NCI-H69 (cell line): ENCODE results near the gene MED13.
"Not testable (repeated sequence)": the region's sequence is repeated elsewhere in the genome, so short reads cannot be mapped to it uniquely, and the experiment has no call there.

Experiments
- DNase-seq: peaks from one replicate; lab custom pipeline; 2025; lab: John Stamatoyannopoulos, UW

The MED13 gene

GRCh38 chr17:62090021-62090824 is 25.1 kb upstream of the MED13 start:
- DNase-seq = no peak

- DNase-seq = no peak
Measured at GRCh38 chr17:62089334-62089733, 24.3 kb upstream of the MED13 start.

GRCh38 chr17:62086737-62087136 is 21.7 kb upstream of the MED13 start:
- DNase-seq = no peak

GRCh38 chr17:62085511-62086408 is 20.7 kb upstream of the MED13 start:
- no peak for DNase-seq

- no peak for DNase-seq
Measured at GRCh38 chr17:62084585-62084984, 19.5 kb upstream of the MED13 start.

GRCh38 chr17:62083651-62084050 is 18.6 kb upstream of the MED13 start:
- no peak for DNase-seq

GRCh38 chr17:62080647-62081046 is 15.6 kb upstream of the MED13 start:
- DNase-seq = no peak

GRCh38 chr17:62078009-62078408 is 12.9 kb upstream of the MED13 start:
- no peak for DNase-seq

- no peak for DNase-seq
Measured at GRCh38 chr17:62076864-62077788, 12.0 kb upstream of the MED13 start.

GRCh38 chr17:62075308-62075815 is 10.3 kb upstream of the MED13 start:
- no peak for DNase-seq

- DNase-seq = no peak
Measured at GRCh38 chr17:62073993-62074392, 8.9 kb upstream of the MED13 start.

- not testable (repeated sequence) for DNase-seq
Measured at GRCh38 chr17:62072855-62073254, 7.8 kb upstream of the MED13 start.

- DNase-seq = no peak
Measured at GRCh38 chr17:62070900-62071299, 5.8 kb upstream of the MED13 start.

GRCh38 chr17:62067165-62068145 is 2.4 kb upstream of the MED13 start:
- DNase-seq = no peak

- peak; percentile 99 for DNase-seq
Measured at GRCh38 chr17:62065611-62066468, 762 bp upstream of the MED13 start.

- DNase-seq = peak; percentile 38
Measured at GRCh38 chr17:62064029-62064790, 868 bp downstream of the MED13 start.

GRCh38 chr17:62062944-62063343 is 2.1 kb downstream of the MED13 start:
- DNase-seq = no peak

- DNase-seq = no peak
Measured at GRCh38 chr17:62062302-62062701, 2.8 kb downstream of the MED13 start.

- DNase-seq = peak; percentile 31
Measured at GRCh38 chr17:62059414-62059813, 5.7 kb downstream of the MED13 start.
